NT2/D1 (cell line): Measurements from ENCODE around the gene ZNF664.

Experiments used
- SUZ12 ChIP-seq: IDR thresholded peaks from 2 replicates; pipeline ENCODE4 v1.6.1; 2011; ENCODE audit not compliant: insufficient read length, insufficient read depth; ENCODE audit errors: extremely low read depth
- YY1 ChIP-seq: IDR thresholded peaks from 2 replicates; pipeline ENCODE4 v1.6.1; 2011; ENCODE audit not compliant: insufficient read length, insufficient read depth
- ZNF274 ChIP-seq: IDR thresholded peaks from 2 replicates; pipeline ENCODE4 v1.6.1; 2011; ENCODE audit warnings: mild to moderate bottlenecking, low read depth, low read length

GRCh38 chr12:124018539-124018938 is 45.5 kb downstream of the ZNF664 start:
- TF ChIP-seq SUZ12 (no peak), ZNF274 (no peak), YY1 (no peak)
